HG03025 (cell line): ENCODE data around the gene APEH.

ENCODE experiments used
- ATAC-seq: cut with Tn5 transposase; IDR thresholded peaks from one replicate; pipeline ENCODE4 v1.9.1; 2021; ENCODE audit warnings: mild to moderate bottlenecking, moderate library complexity; ENCODE audit not compliant: unreplicated experiment, low FRiP score

Gene APEH

DNA sequence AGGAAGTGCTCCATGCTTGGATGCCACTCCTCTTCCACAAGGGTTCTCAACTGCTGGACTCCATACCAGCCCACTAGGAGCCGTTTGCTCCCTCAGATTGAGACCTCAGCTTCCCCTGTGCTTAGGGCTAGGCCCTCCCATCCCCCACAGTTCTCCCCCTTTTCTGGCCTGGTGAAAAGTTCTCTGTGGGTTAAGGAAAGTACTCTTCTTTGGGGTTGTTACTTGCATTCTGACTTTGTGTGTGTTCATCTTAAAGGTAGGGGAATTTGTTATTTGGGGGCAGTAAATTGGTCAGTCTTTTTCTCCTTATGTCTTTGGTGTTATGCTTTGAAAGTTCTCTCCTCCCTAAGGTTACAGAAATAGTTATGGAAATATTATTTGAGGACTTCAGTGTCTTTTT lies 24.0 kb upstream of the APEH start:
- ATAC-seq, result no peak

GRCh38 chr3:49650637-49651036 lies 23.5 kb upstream of the APEH start:
- ATAC-seq, result no peak

GRCh38 chr3:49652218-49652902 lies 21.8 kb upstream of the APEH start:
- ATAC-seq, result no peak

- no peak for ATAC-seq
These were observed 21.2 kb upstream of the APEH start for GRCh38 chr3:49652903-49653415.

GRCh38 chr3:49653621-49654020 lies 20.5 kb upstream of the APEH start:
- no peak for ATAC-seq

- ATAC-seq, result no peak
These were observed 19.9 kb upstream of the APEH start for GRCh38 chr3:49654176-49654825.

- ATAC-seq, result no peak
These were observed 19.1 kb upstream of the APEH start for GRCh38 chr3:49654955-49655556.

- no peak for ATAC-seq
These were observed 18.3 kb upstream of the APEH start for GRCh38 chr3:49655731-49656285.

GRCh38 chr3:49656541-49657112 lies 17.5 kb upstream of the APEH start:
- no peak for ATAC-seq

DNA sequence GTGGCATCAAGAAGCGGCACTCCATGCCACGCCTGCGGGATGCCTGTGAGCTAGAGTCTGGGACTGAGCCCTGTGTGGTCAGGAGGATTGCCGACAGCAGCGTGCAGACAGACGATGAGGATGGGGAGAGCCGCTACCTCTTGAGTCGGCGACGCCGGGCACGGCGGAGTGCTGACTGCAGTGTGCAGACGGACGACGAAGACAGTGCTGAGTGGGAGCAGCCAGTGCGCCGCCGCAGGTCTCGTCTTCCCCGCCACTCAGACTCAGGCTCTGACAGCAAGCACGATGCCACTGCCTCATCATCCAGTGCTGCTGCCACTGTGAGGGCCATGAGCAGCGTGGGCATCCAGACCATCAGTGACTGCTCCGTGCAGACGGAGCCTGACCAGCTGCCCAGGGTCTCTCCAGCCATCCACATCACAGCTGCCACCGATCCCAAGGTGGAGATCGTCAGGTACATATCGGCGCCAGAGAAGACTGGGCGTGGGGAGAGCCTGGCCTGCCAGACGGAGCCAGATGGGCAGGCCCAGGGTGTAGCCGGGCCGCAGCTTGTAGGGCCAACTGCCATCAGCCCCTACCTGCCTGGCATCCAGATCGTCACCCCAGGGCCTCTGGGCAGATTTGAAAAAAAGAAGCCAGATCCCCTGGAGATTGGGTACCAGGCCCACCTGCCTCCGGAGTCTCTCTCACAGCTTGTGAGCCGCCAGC lies 16.8 kb upstream of the APEH start:
- no peak for ATAC-seq

DNA sequence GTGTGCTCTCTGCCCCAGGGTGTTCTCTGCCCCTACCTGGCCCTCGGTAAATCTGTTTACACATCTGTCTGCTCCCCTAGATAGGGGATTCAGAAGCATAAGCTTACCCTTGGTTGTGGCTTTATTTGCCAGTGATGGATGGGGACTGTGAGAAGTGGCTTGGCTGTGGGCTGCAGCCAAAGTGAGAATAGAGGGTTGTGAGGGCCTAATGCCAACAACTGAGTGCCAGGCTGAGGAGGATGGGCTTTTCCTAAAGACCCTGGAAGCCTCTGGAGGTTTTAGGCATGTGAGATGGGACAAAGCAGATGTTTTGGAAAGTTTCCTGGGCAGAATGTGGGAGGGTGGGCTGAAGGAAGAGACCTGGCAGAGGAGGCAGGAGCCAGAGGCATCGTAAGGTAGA lies 15.4 kb upstream of the APEH start:
- no peak for ATAC-seq

- no peak for ATAC-seq
These were observed 14.4 kb upstream of the APEH start for GRCh38 chr3:49659756-49660155.

- no peak for ATAC-seq
These were observed 12.9 kb upstream of the APEH start for GRCh38 chr3:49661281-49661680.

GRCh38 chr3:49662021-49662420 lies 12.1 kb upstream of the APEH start:
- ATAC-seq, result no peak

DNA sequence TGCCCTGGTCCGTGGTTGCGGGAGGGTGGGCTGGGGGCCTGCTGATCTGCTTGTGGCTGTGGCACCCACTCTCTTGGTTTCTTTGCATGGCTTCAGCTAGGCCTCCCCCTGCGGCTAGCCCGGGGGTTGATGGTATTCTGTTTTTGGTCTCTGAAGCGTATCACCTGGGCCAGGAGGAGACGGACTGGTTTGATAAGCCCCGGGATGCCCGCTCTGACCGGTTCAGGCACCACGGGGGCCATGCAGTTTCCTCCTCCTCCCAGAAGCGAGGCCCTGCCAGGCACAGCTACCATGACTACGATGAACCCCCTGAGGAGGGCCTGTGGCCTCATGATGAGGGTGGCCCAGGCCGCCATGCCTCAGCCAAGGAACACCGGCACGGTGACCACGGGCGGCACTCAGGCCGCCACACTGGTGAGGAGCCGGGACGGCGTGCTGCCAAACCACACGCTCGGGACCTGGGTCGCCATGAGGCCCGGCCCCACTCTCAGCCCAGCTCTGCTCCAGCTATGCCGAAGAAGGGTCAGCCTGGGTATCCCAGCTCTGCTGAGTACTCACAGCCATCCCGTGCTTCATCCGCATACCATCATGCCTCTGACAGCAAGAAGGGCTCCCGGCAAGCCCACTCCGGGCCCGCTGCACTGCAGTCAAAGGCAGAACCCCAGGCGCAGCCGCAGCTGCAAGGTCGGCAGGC lies 11.3 kb upstream of the APEH start:
- no peak for ATAC-seq

- no peak for ATAC-seq
These were observed 10.3 kb upstream of the APEH start for GRCh38 chr3:49663831-49664230.

- no peak for ATAC-seq
These were observed 9.9 kb upstream of the APEH start for GRCh38 chr3:49664300-49664699.

DNA sequence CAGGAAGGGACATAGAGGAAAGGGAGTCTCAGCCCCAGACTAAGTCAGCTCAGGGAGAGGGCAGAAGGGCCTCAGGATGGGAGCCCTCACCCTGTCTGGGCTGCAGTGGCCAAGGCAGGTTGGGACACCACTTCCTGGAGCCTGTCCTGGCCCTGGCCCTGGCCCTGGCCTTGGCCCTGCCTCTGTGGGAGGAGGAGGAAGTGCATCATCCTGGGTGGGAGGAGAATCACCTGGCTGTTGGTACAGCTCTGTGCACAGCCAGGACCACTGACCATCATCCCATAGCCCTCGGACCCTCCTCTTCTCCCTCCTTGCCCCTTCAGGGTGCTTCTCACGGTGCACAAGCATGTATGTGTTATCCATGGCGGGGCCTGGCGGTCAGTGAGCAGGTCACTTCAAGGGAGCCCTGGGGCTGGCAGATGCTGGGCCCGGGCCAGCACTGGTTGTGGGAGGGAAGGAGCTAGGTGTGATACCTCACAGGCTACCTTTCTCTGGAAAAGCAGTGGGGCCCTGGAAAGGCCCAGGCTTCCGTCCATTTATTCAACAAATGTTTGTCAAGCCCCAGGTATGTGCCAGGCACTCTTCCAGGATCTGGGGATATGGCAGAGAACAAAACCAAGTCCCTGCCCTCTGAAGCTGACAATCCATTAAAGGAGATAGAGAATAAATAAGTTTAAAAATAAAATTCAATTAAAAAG lies 8.2 kb upstream of the APEH start:
- ATAC-seq, result no peak

- ATAC-seq, result no peak
These were observed 7.6 kb upstream of the APEH start for GRCh38 chr3:49666592-49666991.
